T-helper 1 cell treated with Interleukin-12 subunit alpha and Interleukin-12 subunit beta and Interleukin-4 antibody, amounts not matched to agents 30 ng/mL and 1 ng/mL, for 36 hours (primary cell): Measurements from ENCODE around the gene GAL3ST1. TPM values are rescaled to one million over a fixed set of nuclear protein-coding genes. Genes with fewer than 3 reads are reported as not detected.

ENCODE experiments used
- intact Hi-C: fragments of 100-400 bp; cut with micrococcal nuclease; formaldehyde crosslinking; loops from one replicate; pipeline ENCODE4 v1.15.1; 2024
- total RNA-seq: library from RNA; stranded (reverse); gene quantifications from 2 replicates; pipeline ENCODE4 v1.2.3, GENCODE V29; 2022

GAL3ST1 gene
- total RNA-seq, 1 donor from 2014 or later, result not detected

DNA sequence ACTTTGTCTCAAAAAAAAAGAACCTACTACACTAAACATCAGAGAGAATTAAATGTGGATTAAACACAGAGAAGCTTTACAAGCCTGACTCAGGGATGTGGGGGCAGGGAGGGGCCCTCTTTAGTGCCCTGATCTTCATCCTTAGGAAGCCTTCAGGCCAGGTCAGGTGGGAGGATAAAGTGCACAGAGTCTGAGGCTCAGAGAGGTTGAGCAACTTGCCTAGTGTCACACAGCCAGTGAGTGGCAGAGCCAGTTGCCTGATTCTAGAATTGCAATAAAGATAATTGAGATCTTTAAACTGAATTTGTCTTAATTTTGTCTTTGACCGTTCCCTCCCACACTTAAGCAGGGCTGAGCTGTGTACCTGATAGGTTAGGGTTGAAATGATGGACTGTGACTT lies 35.1 kb downstream of the GAL3ST1 start:
- intact Hi-C loops, result no loop called here

- intact Hi-C loops, result no loop called here
Measured at GRCh38 chr22:30538280-30538679, 36.2 kb downstream of the GAL3ST1 start.

DNA sequence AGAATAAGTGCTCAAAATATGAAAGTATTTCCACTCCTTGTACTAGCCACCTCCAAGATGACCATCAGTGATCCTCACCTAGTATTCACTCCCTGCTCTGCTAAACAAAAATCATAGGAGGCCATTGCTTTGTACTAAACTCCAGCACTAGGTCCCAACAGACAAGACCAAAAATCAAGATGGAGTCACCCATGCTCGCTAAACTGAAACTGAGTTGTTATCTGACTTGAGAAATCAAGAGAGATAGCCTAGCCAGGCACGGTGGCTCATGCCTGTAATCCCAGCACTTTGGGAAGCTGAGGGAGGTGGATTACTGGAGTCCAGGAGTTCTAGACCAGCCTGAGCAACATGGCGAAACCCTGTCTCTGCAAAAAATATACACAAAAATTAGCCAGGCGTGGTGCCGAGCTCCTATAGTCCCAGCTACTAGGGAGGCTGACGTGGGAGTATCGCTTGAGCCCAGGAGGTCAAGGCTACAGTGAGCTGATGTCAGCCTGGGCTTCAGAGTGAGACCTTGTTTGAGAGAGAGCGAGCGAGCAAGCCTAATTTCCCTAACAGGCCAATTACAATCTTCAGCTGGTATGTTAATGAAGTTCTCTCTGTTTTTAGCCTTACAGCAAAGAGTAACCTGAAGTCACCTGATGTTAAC lies 37.3 kb downstream of the GAL3ST1 start:
- intact Hi-C loops, result no loop called here

DNA sequence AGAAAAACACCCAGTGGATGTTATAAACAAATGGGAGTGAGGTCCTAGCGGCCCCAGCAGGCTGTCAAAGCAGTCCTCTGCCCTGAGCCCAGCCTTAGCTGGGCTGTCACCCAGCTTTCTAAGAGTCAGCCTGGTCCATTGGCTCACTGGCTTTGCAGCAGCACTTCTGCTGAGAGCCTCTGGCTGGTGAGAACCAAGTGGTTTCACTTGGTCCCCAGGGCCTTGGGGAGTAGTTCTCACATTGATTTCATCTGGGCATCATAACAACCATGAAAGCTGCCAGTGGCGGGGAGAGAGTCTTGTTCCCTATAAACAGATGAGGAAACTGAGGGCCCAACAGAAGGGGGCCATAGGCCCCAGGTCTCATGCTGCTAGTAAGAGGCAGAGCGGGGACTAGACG lies 39.3 kb downstream of the GAL3ST1 start:
- intact Hi-C loops, result no loop called here

GRCh38 chr22:30531651-30532608 lies 42.5 kb downstream of the GAL3ST1 start:
- intact Hi-C loops, result no loop called here

GRCh38 chr22:30526656-30527055 lies 47.8 kb downstream of the GAL3ST1 start:
- intact Hi-C loops, result no loop called here

DNA sequence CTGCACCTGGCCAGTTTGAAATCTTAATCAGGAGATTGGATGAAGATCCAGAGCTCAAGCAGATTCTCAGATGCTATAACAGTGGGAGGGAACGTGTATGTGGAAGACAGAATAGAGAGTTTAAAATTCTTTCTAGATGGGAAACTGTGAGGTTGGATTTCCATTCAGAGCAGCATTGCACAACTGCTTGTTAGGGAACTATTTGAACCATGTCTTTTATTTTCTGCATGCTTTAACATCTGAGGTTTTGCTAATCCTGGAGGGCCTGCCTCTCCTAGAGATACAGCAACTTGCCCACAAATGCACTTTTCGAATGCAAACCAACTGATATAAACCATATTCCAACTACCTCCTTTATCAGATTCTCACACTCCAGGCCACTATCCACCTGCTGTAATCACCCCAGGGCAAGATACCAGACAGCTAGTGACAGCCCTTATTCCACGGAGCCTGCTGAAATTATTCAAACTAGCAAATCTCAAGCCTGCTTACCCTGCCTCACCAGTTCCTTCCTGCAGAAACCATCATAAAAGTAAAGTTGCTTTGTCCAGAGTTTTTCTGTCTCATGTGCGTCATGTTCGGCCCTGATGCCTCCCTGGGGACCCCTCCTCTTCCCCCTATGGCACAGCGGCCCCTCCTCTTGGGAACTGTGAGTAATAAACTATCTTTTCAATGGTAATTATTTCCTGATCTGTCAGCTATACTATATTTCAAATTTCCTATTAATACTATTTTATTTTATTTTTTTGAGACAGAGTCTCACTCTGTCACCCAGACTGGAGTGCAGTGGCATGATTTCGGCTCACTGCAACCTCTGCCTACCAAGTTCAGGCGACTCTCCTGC lies 50.6 kb downstream of the GAL3ST1 start:
- intact Hi-C loops, result no loop called here

DNA sequence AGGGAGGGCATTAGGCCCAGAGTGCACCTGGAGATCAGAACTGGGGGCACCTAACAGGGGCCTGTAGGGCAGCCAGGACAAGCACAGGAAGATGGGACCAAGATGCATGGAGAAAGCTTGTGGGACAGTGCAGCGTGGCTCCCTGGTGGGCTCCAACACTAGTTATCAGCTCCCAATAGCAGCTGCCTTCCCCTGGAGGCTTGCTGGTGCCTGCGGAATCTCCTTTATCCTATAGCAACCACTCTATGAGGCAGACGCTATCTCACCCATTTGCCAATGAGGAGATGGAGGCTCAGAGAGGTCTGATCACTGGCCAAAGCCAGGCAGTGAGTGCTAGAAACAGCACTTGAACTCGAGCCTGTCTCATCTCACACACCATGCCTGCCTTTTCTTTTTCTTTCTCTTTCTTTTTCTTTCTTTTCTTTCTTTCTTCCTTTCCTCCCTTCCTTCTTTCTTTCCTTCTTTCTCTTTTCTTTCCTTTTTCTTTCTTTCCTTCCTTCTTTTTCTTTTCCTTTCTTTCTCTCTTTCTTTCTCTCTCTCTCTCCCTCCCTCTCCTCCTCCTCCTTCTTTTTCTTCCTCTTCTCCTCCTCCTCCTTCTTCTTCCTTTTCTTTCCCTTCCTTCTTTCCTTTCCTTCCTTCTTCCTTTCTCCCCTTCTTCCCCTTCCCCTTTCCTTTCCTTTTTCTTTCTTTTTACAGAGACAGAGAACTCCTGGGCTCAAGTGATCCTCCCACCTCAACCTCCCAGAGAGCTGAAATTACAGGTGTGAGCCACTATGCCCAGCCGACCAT lies 52.9 kb downstream of the GAL3ST1 start:
- intact Hi-C loops, result no loop called here

DNA sequence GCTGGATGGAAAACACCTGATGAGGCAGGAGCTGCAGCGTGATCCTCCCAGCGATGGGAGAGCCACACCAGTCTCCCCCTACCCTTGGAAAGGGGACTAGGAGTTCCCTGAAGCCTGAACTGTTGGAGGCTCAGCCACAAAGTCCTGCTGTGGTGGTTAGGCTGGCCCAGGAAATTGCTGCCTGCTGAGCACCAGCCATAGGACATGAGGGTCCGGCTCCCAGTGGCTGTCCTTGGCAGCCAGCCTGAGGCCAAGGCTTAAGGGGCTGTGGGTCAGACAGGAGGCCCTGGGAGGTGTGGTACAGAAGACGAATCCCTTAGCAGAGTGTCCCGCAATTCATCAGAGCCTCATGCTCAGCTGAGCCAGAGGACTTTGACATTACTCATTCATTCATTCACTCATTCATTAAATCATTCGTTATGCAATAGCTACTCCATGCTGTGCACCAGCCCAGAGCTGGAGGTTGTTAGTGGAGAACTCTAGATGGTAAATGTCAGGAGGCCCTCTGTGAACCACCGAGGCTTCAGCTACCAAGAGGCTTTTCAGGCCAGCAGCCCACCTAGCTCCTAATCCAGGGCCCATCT lies 54.5 kb downstream of the GAL3ST1 start:
- intact Hi-C loops, result no loop called here

DNA sequence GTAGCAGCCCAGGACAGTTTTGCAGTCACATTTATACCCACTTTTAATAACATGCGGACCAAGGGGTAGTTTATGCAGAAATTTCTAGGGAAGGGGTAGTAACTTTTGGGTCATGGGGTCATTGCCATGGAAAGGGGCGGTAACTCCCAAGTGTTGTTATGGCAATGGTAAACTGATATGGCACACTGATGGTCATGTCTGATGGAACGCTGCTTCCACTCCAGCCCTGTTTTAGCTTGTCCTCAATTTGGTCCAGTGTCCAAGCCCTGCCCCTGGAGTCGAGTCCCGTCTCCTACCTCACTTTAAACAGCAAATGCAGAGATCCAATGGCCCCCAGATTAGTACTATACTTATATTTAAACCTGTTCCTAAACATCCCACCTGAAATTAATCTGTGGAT lies 57.7 kb downstream of the GAL3ST1 start:
- intact Hi-C loops, result no loop called here

DNA sequence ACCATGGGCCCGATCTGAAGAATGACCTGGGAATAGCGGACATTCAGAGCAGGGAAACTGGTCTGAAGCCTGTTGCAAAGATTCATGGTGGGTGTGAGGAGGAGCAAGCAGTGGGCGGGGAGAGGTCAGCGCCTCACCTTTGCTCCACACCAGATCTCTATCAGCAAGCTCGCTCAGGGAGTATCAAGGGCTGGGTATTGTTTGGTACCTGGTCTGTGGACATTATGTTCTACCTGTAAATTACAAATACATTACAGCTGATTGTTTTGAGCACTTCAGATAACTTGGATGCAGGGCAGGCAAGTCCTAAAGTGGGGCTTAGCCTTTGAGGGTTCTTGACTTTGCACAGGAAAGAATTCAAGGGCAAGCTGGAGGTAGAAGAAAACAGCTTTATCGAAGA lies 58.2 kb downstream of the GAL3ST1 start:
- intact Hi-C loops, result no loop called here

DNA sequence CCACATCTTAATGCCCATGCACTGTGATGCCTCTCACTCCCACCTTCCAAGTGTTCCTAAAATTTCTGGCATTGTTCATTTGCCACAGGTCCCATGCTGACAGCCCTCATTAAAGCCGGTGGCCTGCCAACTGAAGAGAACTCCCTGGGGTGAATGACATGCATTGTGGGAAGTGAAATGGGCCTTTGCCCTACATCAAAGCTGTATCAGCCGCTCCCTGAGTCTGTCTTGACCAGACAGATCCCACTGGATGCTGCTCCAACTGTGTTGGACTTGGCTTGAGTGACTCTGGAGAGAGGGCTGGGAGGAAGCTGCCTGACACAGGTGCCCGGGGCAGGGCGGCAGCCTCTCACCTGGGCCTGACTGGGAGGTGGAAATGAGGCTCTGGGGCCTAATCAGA lies 60.2 kb downstream of the GAL3ST1 start:
- intact Hi-C loops, result no loop called here

- intact Hi-C loops, result no loop called here
Measured at GRCh38 chr22:30513462-30513861, 61.0 kb downstream of the GAL3ST1 start.

DNA sequence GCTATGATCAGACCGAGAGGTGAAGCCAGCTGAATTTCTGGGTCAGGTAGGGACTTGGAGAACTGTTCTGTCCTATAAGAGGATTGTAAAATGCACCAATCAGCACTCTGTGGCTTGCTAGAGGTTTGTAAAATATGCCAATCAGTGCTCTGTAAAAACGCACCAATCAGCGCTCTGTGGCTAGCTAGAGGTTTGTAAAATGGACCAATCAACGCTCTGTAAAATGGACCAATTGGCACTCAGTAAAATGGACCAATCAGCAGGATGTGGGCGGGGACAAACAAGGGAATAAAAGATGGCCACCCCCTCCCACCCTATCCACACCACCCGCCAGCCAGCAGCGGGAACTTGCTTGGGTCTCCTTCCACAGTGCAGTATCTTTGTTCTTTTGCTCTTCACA lies 62.6 kb downstream of the GAL3ST1 start:
- intact Hi-C loops, result no loop called here

- intact Hi-C loops, result no loop called here
Measured at GRCh38 chr22:30511109-30511508, 63.4 kb downstream of the GAL3ST1 start.

GRCh38 chr22:30508216-30508615 lies 66.2 kb downstream of the GAL3ST1 start:
- intact Hi-C loops, result no loop called here

- intact Hi-C loops, result no loop called here
Measured at GRCh38 chr22:30507670-30508069, 66.8 kb downstream of the GAL3ST1 start.

DNA sequence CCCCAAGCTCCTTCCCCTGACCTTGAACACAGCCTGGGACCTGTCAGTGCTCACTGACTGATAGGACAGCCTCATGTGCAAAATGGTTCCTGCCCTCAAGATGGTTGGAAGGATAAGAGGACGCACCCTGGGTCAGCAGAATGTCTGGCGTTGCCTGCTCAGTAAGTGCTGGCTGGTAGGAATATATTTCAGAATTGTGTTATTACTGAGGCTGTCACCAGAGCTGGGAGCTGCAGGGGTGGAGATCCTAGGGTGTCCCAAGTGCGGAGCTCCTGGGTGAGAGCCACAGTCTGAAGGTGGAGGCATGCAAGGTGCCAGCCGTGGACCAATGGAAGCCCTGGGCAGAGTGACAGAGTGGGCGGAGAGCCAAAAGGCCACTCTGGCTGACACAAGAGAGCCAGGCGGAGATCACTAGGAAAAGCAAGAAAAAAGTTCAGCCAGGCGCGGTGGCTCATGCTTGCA lies 67.9 kb downstream of the GAL3ST1 start:
- intact Hi-C loops, result no loop called here
